Non-pigmented ciliary epithelial cell (primary cell): Measurements from ENCODE around the gene SSX4.
"Not testable (repeated sequence)": the region's sequence is repeated elsewhere in the genome, so short reads cannot be mapped to it uniquely, and the experiment has no call there.

ENCODE experiments used
- DNase-seq: peaks from one replicate; pipeline ENCODE4 v3.0.0-alpha.2; 2010; ENCODE audit warnings: low read depth

The SSX4 gene, protein sequence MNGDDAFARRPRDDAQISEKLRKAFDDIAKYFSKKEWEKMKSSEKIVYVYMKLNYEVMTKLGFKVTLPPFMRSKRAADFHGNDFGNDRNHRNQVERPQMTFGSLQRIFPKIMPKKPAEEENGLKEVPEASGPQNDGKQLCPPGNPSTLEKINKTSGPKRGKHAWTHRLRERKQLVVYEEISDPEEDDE

DNA sequence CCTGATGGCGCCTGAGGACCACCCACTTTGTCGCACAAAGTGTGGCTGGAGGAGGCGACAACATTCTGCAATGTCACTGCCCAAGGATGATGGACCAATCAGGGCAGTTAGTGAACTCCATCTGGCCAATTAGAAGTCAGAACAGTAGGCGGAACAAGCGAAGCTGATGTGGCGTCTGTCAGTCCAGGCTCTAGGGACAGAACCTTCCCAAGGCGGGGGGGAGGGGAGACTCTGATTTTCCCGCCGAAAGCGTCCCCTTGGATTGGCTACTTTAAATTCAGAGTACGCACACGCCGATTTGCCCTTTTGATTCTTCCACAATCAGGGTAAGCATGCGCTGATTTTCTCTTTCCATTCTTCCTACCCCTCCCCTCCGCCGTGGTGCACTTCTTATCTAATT is at the start of gene SSX4:
TSS of gene SSX4 (plus strand) at position 301 of the 400 bp plus-strand sequence. CDS start 515 bp downstream, outside the sequence.
- DNase-seq = not testable (repeated sequence)

DNA sequence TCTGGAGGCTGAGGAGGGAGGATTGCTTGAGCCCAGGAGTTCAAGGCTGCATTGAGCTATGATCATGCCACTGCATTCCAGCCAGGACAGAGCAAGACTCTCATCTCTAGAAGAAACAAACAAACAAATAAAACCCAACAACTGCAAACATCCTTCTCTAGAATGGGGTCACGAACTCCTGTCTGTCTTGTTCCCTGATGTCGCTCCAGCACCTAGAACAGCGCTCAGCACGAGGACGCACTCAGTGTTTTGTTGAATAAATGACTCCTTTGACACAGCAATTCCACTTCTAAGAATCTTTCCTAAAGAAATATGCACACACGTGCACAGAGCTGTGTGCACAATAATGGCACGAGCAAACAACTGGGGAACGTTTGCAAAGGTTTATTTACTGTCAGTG is 37.3 kb upstream of the SSX4 start:
- DNase-seq = not testable (repeated sequence)

DNA sequence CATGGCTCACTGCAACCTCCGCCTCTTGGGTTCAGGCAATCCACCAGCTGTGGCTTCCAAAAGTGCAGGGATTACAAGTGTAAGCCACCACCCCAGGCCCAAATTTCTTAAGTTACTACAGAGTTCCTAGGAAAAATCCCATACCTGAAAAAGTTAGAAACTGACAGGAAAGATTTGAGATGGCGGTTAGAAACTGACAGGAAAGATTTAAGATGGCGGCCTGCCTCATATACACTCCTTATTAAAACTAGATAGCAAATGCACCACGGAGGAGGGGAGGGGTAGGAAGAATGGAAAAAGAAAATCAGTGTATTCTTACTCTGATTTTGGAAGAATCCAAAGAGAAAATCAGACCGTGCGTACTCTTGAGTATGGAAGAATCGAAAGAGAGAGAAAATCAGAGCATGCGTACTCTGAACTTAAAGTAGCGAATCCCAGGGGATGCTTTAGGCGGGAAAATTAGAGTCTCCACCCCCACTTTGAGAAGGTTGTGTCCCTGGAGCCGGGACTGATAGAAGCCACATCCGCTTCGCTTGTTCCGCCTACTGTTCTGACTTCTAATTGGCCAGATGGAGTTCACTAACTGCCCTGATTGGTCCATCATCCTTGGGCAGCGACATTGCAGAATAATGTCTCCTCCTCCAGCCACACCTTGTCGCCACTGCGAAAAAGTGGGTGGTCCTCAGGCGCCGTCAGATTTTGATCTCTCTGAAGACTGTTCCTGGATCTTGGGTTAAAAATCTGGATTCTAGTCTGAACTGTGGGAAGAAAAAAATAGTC is 26.8 kb upstream of the SSX4 start, which contains the start of gene SSX3:
TSS of gene SSX3 (minus strand) at position 389 of the 780 bp plus-strand sequence. CDS start 1,454 bp downstream, outside the sequence.
- not testable (repeated sequence) for DNase-seq

- DNase-seq = no peak
These were observed 25.7 kb upstream of the SSX4 start for GRCh38 chrX:48357681-48358080.

- DNase-seq = not testable (repeated sequence)
These were observed 24.1 kb upstream of the SSX4 start for GRCh38 chrX:48359281-48359680.

DNA sequence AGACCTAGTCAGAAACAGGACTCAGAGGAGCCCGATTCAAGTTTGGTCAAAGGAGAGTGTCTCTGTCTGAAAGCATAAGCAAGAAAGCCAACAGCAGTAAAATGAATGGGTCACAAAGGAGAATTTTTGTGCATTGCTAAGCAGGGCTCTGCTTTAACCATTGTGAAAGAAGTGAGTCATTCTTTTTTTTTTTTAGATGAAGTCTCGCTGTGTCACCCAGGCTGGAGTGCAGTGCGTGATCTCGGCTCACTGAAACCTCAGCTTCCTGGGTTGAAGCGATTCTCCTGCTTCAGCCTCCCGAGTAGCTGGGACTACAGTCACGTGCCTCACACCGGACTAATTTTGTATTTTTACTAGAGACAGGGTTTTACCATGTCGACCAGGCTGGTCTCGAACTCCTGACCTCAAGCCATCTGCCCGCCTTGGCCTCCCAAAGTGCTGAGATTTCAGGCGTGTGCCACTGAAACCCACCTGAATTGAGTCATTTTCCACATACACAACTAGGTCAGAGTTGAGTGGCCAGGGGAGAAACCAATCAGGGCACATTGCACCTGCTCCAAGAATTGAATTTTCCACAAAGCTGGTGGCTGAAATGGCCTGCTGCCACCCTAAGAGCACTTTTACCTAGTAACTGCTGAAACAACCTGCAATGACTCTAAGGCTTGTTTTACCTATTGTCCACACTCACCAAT is 15.5 kb upstream of the SSX4 start:
- DNase-seq = not testable (repeated sequence)

GRCh38 chrX:48370408-48370807 is 12.9 kb upstream of the SSX4 start:
- DNase-seq = not testable (repeated sequence)

- not testable (repeated sequence) for DNase-seq
These were observed 13.6 kb downstream of the SSX4 start for GRCh38 chrX:48396931-48397330.

DNA sequence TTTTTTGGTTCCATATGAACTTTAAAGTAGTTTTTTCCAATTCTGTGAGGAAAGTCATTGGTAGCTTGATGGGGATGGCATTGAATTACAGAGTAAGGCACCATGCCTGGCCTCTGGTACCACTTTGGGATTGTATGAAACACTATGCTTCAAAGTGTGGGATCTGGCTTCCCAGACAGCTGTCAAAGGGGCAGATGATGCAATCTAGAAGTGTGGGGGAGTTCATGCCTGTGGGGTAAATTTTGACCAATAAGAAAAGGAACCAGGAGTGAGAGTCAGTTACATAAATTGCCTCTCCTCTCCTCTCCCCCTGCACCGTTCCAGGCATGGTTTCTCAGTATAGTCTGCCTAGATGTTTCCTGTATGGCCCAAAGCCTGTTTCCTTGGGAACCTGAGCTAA is 14.5 kb downstream of the SSX4 start:
- not testable (repeated sequence) for DNase-seq

DNA sequence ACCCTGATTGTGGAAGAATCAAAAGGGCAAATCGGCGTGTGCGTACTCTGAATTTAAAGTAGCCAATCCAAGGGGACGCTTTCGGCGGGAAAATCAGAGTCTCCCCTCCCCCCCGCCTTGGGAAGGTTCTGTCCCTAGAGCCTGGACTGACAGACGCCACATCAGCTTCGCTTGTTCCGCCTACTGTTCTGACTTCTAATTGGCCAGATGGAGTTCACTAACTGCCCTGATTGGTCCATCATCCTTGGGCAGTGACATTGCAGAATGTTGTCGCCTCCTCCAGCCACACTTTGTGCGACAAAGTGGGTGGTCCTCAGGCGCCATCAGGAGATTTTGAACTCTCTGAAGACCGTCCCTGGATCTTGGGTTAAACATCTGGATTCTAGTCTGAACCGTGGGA is 28.5 kb downstream of the SSX4 start, which contains the start of gene SSX4B:
TSS of gene SSX4B (minus strand) at position 101 of the 400 bp plus-strand sequence. CDS start 588 bp downstream, outside the sequence.
- not testable (repeated sequence) for DNase-seq

DNA sequence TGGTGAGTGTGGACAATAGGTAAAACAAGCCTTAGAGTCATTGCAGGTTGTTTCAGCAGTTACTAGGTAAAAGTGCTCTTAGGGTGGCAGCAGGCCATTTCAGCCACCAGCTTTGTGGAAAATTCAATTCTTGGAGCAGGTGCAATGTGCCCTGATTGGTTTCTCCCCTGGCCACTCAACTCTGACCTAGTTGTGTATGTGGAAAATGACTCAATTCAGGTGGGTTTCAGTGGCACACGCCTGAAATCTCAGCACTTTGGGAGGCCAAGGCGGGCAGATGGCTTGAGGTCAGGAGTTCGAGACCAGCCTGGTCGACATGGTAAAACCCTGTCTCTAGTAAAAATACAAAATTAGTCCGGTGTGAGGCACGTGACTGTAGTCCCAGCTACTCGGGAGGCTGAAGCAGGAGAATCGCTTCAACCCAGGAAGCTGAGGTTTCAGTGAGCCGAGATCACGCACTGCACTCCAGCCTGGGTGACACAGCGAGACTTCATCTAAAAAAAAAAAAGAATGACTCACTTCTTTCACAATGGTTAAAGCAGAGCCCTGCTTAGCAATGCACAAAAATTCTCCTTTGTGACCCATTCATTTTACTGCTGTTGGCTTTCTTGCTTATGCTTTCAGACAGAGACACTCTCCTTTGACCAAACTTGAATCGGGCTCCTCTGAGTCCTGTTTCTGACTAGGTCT is 43.8 kb downstream of the SSX4 start:
- DNase-seq = not testable (repeated sequence)

DNA sequence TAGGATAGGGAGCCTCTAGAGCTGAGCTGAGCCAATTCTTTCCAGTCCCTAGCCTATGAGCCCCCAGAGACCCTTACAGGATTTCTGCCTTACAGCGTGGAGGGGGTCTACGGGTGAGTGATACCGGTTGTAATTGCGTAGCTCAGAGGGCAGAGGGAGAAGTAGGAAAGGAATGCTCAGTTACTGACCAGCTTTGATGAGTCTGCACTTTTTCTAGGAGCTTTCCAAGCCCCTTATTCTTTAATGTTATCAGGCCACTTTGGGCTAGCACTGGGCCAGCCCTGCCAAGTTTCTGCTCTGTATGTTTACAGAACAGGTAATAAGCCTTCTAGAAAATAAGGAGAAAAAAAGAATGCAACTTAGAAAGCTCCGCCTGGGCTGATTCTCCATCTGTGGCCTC is 46.3 kb downstream of the SSX4 start:
- DNase-seq = not testable (repeated sequence)

DNA sequence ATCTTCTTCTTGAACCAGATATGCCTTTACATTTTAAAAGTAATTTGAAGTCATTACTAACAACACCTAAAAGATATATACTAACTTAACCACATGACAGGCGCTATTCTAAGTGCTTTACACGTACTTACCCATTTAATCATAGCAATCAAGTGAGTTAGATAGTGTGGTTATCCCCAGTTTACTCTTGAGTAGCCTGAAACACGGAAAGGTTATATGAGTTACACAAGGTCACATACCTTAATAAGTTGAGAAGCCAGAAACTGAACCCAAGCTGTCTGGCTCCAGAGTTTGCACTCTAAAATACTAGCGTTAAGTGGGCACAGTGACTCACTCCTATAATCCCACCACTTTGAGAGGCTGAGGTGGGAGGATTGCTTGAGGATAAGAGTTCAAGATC is 46.8 kb downstream of the SSX4 start:
- DNase-seq = not testable (repeated sequence)

DNA sequence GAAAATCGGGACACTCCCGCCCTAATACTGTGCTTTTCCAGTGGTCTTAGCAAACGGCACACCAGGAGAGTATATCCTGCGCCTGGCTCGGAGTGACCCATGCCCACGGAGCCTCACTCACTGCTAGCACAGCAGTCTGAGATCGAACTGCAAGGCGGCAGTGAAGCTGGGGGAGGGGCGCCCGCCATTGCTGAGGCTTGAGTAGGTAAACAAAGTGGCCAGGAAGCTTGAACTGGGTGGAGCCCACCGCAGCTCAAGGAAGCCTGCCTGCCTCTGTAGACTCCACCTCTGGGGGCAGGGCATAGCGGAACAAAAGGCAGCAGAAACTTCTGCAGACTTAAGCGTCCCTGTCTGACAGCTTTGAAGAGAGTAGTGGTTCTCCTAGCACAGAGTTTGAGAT is 50.4 kb downstream of the SSX4 start:
- DNase-seq = not testable (repeated sequence)
